ENCODE data around the gene BPIFB6. TPM values are rescaled to one million over a fixed set of nuclear protein-coding genes. Genes with fewer than 3 reads are reported as not detected.

The BPIFB6 gene
- total and polyA plus RNA-seq, 2 donors (not counting 1 experiment from before 2014, with no cell fraction given): not detected

DNA sequence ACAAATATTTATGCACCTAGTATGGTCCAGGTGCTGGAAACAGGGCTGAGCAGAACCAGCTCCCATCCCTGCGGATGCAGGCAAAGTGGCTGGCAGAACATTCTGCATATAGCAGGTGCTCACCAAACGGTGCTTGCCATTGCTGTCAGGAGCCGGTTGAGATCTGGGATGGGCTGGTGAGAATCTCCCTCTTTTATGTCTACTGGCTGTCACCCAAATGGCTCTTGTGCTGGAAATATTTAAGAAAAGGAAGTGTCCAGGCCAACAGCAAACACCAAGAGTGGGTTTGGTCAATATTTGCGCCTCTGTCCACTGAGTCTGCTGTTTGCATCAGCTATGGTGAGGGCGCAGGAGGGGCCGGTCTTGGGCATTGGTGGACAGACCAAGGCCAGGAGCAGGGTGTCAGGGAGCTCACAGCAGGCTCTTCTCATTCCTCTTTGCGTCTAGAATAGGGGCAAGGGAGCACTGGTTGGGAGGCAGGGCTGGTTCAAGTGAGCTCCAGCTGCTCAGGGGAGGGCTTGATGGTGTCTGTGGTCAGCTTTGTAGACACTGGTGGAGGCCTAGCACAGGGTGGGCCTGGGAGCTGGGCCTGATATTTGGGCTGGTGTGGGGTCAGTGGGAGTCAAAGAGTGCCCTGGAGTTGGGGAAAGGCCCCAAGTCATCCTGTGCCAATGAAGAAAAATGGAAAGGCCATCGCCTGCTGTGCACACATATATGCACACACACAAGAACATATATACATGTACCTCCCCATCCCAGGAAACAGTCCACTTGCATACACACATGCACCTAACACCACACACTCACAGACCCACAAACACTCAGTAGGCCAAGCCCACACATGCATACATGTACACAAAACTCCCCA, 25.3 kb upstream of the BPIFB6 start:
- Histone ChIP-seq H3K9ac (ENCODE audit: insufficient read depth, low read length) (no peak overlapping the region), H3K4me1 (ENCODE audit: control insufficient read depth, extremely low read depth, insufficient read depth, low read length) (no peaks in the 10 kb centered on the region), H3K79me2 (ENCODE audit: control insufficient read depth, insufficient read depth, low read length) (no peaks in the 10 kb centered on the region), H3K27ac (ENCODE audit: insufficient read depth, low read length) (no peak overlapping the region), H3K36me3 (ENCODE audit: control insufficient read depth, insufficient read depth, low read length) (no peaks in the 10 kb centered on the region), H4K20me1 (ENCODE audit: control insufficient read depth, extremely low read depth, insufficient read depth, low read length) (no peaks in the 10 kb centered on the region), H2AFZ (ENCODE audit: low read length) (no peak overlapping the region), H3K9me3 (ENCODE audit: control insufficient read depth, insufficient read depth, low read depth, low read length) (no peaks in the 10 kb centered on the region), H3K4me2 (ENCODE audit: extremely low read depth, insufficient read depth, low read length) (no peak overlapping the region), H3K4me3 (replicated peaks in 1 of 4; ENCODE audit: control extremely low read depth in 1 of 4, insufficient read depth in 1 of 4, low read depth in 3 of 4, low read length in 4 of 4) (no peak overlapping the region), H3K27me3 (ENCODE audit: control insufficient read depth, insufficient read depth, low read length) (no peaks in the 10 kb centered on the region)
- no peak for TF ChIP-seq EZH2 (IDR thresholded peaks at IDR 0.05; ENCODE audit: low read length, missing control alignments)
- TF ChIP-seq, protein P1, sequence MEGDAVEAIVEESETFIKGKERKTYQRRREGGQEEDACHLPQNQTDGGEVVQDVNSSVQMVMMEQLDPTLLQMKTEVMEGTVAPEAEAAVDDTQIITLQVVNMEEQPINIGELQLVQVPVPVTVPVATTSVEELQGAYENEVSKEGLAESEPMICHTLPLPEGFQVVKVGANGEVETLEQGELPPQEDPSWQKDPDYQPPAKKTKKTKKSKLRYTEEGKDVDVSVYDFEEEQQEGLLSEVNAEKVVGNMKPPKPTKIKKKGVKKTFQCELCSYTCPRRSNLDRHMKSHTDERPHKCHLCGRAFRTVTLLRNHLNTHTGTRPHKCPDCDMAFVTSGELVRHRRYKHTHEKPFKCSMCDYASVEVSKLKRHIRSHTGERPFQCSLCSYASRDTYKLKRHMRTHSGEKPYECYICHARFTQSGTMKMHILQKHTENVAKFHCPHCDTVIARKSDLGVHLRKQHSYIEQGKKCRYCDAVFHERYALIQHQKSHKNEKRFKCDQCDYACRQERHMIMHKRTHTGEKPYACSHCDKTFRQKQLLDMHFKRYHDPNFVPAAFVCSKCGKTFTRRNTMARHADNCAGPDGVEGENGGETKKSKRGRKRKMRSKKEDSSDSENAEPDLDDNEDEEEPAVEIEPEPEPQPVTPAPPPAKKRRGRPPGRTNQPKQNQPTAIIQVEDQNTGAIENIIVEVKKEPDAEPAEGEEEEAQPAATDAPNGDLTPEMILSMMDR (conservative IDR thresholded peaks at IDR 0.05 in 1 of 2, IDR thresholded peaks at IDR 0.05 in 1 of 2; ENCODE audit: low read depth in 1 of 2, low read length in 2 of 2): no peak
- no peak for DNase-seq (ENCODE audit: low read depth in 2 of 2)

DNA sequence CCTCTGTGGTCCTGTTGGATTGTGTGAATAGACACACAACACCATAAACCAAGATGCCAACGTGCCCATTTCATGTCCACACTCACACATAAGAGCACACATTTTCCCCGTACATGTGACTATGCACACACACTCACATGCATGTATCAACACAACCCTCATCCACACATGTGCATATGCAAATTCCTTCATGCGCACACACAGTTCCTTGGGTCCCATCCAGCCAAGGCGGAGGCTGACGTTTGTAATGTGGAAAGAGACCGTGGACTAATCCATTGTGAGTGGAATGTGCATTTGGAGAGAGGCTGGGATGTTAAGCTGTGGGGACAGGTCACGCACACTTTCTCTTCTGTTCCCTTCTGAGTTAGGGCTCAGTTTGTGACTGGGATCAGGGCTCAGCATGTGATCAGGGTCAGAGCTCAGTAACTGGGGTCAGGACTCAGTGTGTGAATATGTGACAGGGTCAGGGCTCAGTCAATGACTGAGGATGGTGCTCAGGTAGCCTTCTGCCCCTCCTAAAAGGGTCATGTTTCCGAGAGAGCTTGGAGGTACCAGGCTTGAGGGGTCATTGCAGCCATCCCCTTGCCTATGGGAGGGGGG, 24.6 kb upstream of the BPIFB6 start:
- no peak for DNase-seq (ENCODE audit: low read depth in 2 of 2)
- Histone ChIP-seq H3K9ac (ENCODE audit: insufficient read depth, low read length) (no peak overlapping the region), H3K27me3 (ENCODE audit: control insufficient read depth, insufficient read depth, low read length) (no peaks in the 10 kb centered on the region), H3K4me1 (ENCODE audit: control insufficient read depth, extremely low read depth, insufficient read depth, low read length) (no peaks in the 10 kb centered on the region), H3K9me3 (ENCODE audit: control insufficient read depth, insufficient read depth, low read depth, low read length) (no peaks in the 10 kb centered on the region), H3K27ac (ENCODE audit: insufficient read depth, low read length) (no peak overlapping the region), H3K79me2 (ENCODE audit: control insufficient read depth, insufficient read depth, low read length) (no peaks in the 10 kb centered on the region), H3K36me3 (ENCODE audit: control insufficient read depth, insufficient read depth, low read length) (no peaks in the 10 kb centered on the region), H3K4me3 (replicated peaks in 1 of 4; ENCODE audit: control extremely low read depth in 1 of 4, insufficient read depth in 1 of 4, low read depth in 3 of 4, low read length in 4 of 4) (no peak overlapping the region), H3K4me2 (ENCODE audit: extremely low read depth, insufficient read depth, low read length) (no peak overlapping the region), H2AFZ (ENCODE audit: low read length) (no peak overlapping the region), H4K20me1 (ENCODE audit: control insufficient read depth, extremely low read depth, insufficient read depth, low read length) (no peaks in the 10 kb centered on the region)
- TF ChIP-seq, protein P1 (conservative IDR thresholded peaks at IDR 0.05 in 1 of 2, IDR thresholded peaks at IDR 0.05 in 1 of 2; ENCODE audit: low read depth in 1 of 2, low read length in 2 of 2): no peak
- no peak for TF ChIP-seq EZH2 (IDR thresholded peaks at IDR 0.05; ENCODE audit: low read length, missing control alignments)

All from fibroblast of lung (primary cell).